GM13977 (cell line): ENCODE measurements around the gene GAB1.

Experiments
- DNase-seq: peaks from one replicate; pipeline ENCODE4 v3.0.0; 2012; ENCODE audit warnings: low spot score
- in situ Hi-C: fragments of 300-500 bp; cut with MboI; formaldehyde crosslinking; loops from one replicate; pipeline ENCODE4 v1.12.0; 2022; ENCODE audit warnings: low sequenced_read_pairs, low pct_unique_long_range_greater_than_20kb, mixed read lengths, inconsistent platforms; ENCODE audit not compliant: unreplicated experiment
- TF ChIP-seq, protein P1 (sequence below): IDR thresholded peaks from 2 replicates; pipeline ENCODE4 v1.5.1; 2012; ENCODE audit warnings: mild to moderate bottlenecking, control low read depth; ENCODE audit not compliant: insufficient read depth; ENCODE audit errors: extremely low read depth, missing control alignments

Gene GAB1

DNA sequence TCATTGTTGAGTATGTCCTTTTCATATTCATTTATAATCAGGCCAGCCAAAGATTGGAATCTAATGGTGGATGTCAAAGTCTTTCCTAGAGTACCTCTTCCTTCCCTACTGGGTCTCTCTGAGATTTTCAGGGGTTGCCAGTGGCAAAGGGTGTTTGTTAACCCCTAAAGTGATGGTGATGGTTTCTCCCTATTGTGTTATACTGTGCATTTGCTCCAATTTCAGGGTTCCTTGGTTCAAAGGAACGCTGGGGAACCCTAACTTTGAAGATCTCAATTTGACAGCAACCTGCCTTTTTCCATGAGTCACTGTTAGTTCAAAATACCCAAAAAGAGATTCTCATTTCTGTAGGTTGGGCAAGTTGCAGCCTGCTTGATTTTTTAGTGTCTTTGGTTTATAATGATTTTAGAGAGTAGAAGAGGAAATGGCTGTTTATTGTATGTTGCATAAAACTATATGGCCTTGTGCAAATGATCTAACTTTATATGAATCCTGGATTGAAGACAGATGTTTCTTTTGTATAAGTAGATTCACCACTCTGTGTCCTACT is 23.0 kb downstream of the GAB1 start:
- TF ChIP-seq, protein P1, sequence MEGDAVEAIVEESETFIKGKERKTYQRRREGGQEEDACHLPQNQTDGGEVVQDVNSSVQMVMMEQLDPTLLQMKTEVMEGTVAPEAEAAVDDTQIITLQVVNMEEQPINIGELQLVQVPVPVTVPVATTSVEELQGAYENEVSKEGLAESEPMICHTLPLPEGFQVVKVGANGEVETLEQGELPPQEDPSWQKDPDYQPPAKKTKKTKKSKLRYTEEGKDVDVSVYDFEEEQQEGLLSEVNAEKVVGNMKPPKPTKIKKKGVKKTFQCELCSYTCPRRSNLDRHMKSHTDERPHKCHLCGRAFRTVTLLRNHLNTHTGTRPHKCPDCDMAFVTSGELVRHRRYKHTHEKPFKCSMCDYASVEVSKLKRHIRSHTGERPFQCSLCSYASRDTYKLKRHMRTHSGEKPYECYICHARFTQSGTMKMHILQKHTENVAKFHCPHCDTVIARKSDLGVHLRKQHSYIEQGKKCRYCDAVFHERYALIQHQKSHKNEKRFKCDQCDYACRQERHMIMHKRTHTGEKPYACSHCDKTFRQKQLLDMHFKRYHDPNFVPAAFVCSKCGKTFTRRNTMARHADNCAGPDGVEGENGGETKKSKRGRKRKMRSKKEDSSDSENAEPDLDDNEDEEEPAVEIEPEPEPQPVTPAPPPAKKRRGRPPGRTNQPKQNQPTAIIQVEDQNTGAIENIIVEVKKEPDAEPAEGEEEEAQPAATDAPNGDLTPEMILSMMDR, result no peak
- in situ Hi-C loops, result no loop called here

DNA sequence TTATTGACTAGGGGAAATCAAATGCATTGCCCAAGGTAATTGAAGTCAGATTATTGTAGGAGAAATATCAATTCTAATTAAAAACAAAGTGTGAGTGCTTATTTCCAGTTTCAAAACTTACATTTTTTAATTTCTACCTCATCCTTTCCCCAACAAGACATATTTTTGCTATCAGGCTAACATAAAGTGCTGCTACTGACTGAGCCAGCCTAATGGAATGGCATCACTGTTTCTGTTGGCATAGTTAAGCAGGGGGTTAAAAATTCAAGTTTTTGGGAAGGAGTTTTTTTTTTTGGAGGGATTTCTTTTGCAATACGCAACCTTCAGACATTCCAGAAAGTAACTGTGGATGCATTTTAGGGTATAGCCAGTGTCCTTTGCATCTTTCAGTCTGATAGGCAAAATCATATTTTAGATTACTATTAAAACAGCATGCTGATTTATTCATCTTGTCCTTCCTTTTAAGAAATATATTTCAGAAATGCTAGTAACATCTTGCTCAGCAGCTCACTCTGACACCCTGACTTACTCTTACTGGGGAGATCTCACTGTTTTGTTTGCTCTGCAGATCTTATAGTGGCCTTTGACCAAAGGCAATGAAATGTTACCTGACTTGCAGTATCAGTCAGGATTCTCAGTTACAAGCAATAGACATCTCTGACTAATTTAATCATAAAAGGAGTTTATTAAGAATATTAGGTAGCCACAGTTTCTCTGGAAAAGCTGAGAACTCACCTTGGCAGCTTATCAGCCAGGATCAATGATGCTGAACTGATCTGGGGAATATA is 24.4 kb downstream of the GAB1 start:
- TF ChIP-seq, protein P1, result no peak
- in situ Hi-C loops, result no loop called here
- no peak for DNase-seq

More for the DNA sequence above, 23.0 kb downstream of the GAB1 start:
- DNase-seq, result no peak

DNA sequence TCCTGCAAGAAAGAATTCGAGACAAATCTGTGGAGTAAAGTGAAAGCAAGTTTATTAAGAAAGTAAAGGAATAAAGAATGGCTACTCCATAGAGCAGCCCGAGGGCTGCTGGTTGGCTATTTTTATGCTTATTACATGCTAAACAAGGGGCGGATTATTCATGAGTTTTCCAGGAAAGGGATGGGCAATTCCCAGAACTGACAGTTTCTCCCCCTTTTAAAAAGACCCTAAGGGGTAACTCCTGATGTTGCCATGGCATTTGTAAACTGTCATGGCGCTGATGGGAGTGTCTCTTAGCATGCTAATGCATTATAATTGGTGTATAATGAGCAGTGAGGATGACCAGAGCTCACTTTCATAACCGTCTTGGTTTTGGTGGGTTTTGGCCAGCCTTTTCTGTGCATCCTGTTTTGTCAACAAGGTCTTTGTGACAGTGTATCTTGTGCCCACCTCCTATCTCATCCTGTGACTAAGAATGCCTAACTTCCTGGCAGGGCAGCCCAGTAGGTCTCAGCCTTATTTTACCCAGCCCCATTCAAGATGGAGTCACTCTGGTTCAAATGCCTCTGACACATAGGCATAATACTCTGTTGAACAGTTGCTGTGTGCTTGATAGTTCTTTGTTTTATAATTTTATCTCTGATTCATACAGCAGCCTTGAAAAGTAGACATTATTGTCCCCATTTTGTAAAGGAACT is 25.8 kb downstream of the GAB1 start:
- in situ Hi-C loops, result no loop called here
- TF ChIP-seq, protein P1, result no peak
- DNase-seq, result no peak

DNA sequence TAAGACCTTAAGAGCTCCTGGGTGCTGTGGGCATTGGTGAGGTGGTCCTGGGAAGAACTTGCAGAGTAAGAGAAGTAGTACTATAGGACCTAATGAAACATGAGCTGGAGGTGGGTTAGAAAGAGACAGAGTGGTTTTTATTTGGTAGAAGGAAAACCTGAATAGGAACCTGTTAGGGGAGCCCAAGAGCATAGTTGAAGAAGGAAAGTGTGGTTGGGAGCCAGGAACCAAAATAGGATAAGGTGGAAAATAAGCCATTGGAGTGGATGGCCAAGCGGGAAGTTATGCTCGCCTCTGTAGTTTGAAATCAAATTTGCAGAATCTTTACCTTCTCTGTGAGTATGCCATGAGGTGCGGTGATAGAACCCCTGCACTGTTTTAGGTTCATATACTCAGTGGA is 26.7 kb downstream of the GAB1 start:
- TF ChIP-seq, protein P1, result no peak
- no peak for DNase-seq
- in situ Hi-C loops, result no loop called here

DNA sequence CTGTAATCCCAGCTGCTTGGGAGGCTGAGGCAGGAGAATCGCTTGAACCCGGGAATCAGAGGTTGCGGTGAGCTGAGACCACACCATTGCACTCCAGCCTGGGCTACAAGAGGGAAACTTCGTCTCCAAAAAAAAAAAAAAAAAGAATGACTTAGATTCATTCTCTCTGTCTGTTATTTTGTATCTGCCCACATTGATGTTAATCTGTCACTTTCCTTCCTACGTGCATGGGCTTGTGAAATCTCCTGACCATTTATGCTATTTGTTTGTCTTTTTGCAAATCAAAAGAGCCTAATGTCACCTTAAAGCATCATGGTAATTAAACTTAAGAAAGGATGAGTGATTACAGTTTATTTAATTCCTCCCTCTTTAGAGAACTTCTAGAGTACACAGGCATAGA is 27.4 kb downstream of the GAB1 start:
- no peak for DNase-seq
- TF ChIP-seq, protein P1, result no peak
- in situ Hi-C loops, result no loop called here

DNA sequence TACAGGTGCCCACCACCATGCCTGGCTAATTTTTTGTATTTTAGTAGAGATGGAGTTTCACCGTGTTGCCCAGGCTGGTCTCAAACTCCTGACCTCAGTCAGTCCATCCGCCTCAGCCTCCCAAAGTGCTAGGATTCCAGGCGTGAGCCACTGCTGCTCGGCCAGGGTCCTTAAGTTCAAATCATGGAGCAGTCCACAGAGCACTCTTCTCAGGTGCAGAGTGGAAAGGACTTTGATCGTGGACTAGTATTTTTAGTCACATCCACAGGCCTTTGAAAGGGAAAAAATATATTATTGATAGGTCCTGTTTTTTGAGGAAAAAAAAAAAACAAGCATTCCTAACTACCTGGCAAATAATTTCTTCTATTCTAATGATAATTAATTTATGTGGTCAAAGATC is 31.2 kb downstream of the GAB1 start:
- TF ChIP-seq, protein P1, result no peak
- in situ Hi-C loops, result no loop called here
- DNase-seq, result no peak
